ENCODE results near the gene PKD1L1. TPM values are rescaled to one million over a fixed set of nuclear protein-coding genes. Genes with fewer than 3 reads are reported as not detected.

Gene PKD1L1
- total RNA-seq, 1 experiment from 2014 or later: 0.17 TPM

DNA sequence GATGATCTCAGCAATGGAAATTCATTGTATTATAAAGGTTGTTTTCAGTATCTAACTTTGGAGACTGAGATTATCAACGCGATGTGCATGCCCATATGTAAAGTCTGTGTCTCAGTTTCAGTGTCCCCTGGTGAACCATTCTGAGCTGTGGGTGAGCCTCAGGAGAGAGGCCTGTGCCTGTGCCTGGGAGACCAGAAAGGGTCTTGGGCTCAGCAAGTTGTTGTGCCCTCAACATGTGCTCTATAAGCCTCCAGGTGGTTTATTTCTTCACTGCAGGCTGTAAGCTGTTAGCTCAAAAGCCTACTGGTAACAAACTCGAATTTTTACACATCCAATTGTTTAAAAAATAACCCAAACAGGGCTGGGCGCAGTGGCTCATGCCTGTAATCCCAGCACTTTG, 151.9 kb downstream of the PKD1L1 start:
- no CpG with 5 or more reads among the region's 4 CpGs for WGBS (ENCODE audit: extremely low coverage, insufficient read length, low lambda C conversion rate)
- no peak overlapping the region for H3K27ac ChIP-seq (ENCODE audit: insufficient read length, low read depth, low read length)

More for the DNA sequence above, 151.9 kb downstream of the PKD1L1 start:
- no peaks in the 10 kb centered on the region for H3K23me2 ChIP-seq (ENCODE audit: insufficient read length, low read depth, low read length, poor library complexity, severe bottlenecking)
- Mint-ChIP-seq H3K36me3 (ENCODE audit: insufficient read depth in 1 of 3, low read depth in 3 of 3) (no peaks in the 10 kb centered on the region), H3K27ac (no peak overlapping the region), H3K4me1 (peaks cover 4 to 5% of the 10 kb centered on the region in 2 experiments; a peak in 1 of 4 replicates), H3K9me3 (peaks cover 0 to 11% of the 10 kb centered on the region in 2 experiments; a peak in 3 of 5 replicates), H3K4me3 (no peak overlapping the region), H3K27me3 (ENCODE audit: low read depth) (peaks cover 1% of the 10 kb centered on the region)
- H4K20me1 ChIP-seq (ENCODE audit: control insufficient read depth, insufficient read depth, insufficient read length): no peaks in the 10 kb centered on the region
- H4K91ac ChIP-seq (ENCODE audit: insufficient read length, low read depth, low read length): no peak overlapping the region
- no peaks in the 10 kb centered on the region for H3K27me3 ChIP-seq (ENCODE audit: insufficient read depth, low read length)
- H3K4me1 ChIP-seq (ENCODE audit: insufficient read depth, low read length): no peaks in the 10 kb centered on the region
- no peak overlapping the region for H3K9ac ChIP-seq (ENCODE audit: extremely low read depth, insufficient read length, low read length)
- DNase-seq: no peak
- no peak overlapping the region for H2BK5ac ChIP-seq (ENCODE audit: insufficient read length, low read length)
- no peak overlapping the region for H2BK120ac ChIP-seq (ENCODE audit: low read depth, low read length, poor library complexity, severe bottlenecking)
- no peak overlapping the region for H3K23ac ChIP-seq (ENCODE audit: insufficient read length, low read depth, low read length)
- no peak overlapping the region for H2AK5ac ChIP-seq (ENCODE audit: insufficient read length, low read length)
- no peak overlapping the region for H2BK12ac ChIP-seq (ENCODE audit: insufficient read length, low read depth, low read length)
- H3K79me2 ChIP-seq (ENCODE audit: insufficient read depth, low read length): no peaks in the 10 kb centered on the region
- no peak overlapping the region for H3K18ac ChIP-seq (ENCODE audit: insufficient read length, low read depth, low read length)
- no peak overlapping the region for H3K4me2 ChIP-seq (ENCODE audit: insufficient read depth, insufficient read length, low read length)
- H3K9me3 ChIP-seq (ENCODE audit: control insufficient read depth, low read depth, low read length): no peaks in the 10 kb centered on the region
- no peak overlapping the region for H3T11ph ChIP-seq (ENCODE audit: low read length)
- no peak overlapping the region for H3K56ac ChIP-seq (ENCODE audit: insufficient read length, low read depth, low read length)
- no peak overlapping the region for H2BK15ac ChIP-seq (ENCODE audit: low read depth, low read length)
- no peak overlapping the region for H3K14ac ChIP-seq (ENCODE audit: insufficient read depth, low read length)
- no peak overlapping the region for H4K8ac ChIP-seq (replicated peaks; ENCODE audit: insufficient read length, low read depth, low read length)
- no peak overlapping the region for H2AFZ ChIP-seq (ENCODE audit: low read length)
- TF ChIP-seq, protein P1, sequence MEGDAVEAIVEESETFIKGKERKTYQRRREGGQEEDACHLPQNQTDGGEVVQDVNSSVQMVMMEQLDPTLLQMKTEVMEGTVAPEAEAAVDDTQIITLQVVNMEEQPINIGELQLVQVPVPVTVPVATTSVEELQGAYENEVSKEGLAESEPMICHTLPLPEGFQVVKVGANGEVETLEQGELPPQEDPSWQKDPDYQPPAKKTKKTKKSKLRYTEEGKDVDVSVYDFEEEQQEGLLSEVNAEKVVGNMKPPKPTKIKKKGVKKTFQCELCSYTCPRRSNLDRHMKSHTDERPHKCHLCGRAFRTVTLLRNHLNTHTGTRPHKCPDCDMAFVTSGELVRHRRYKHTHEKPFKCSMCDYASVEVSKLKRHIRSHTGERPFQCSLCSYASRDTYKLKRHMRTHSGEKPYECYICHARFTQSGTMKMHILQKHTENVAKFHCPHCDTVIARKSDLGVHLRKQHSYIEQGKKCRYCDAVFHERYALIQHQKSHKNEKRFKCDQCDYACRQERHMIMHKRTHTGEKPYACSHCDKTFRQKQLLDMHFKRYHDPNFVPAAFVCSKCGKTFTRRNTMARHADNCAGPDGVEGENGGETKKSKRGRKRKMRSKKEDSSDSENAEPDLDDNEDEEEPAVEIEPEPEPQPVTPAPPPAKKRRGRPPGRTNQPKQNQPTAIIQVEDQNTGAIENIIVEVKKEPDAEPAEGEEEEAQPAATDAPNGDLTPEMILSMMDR (conservative IDR thresholded peaks at IDR 0.05): no peak
- no peak overlapping the region for H3K4ac ChIP-seq (ENCODE audit: low read depth, low read length)
- H3K79me1 ChIP-seq (ENCODE audit: insufficient read depth, low read depth, low read length, poor library complexity, severe bottlenecking): no peaks in the 10 kb centered on the region
- H4K5ac ChIP-seq (ENCODE audit: insufficient read length, low read depth, low read length): no peak overlapping the region
- no peak overlapping the region for H2BK20ac ChIP-seq (ENCODE audit: low read depth, low read length, poor library complexity, severe bottlenecking)
